ENCODE data around the gene GPR84.

- TF ChIP-seq CTCF (IDR thresholded peaks at IDR 0.05) (no peak), POLR2A (IDR thresholded peaks at IDR 0.05) (no peak), POLR2AphosphoS5 (IDR thresholded peaks at IDR 0.05) (no peak), EP300 (IDR thresholded peaks at IDR 0.05; ENCODE audit: low read depth) (no peak)
Measured at GRCh38 chr12:54369597-54370131, 5.4 kb upstream of the GPR84 start.

Measured in transverse colon (tissue), 4 donors.